WTC11 (cell line): ENCODE data around the gene KIF2C. TPM values are rescaled to one million over a fixed set of nuclear protein-coding genes. Genes with fewer than 3 reads are reported as not detected.

Source experiments
- ATAC-seq: fragments of 200-7000 bp; cut with Tn5 transposase; 2 replicates; pipeline ENCODE4 v1.10.0; 2021; ENCODE audit warnings: mild to moderate bottlenecking, moderate library complexity
- CTCF ChIA-PET: fragments of 300-600 bp; sonication (Branson Sonifier 250); formaldehyde crosslinking; loops from one replicate; lab custom pipeline; 2021; ENCODE audit warnings: antibody characterized with exemption; lab: Charles Lee
- POLR2A ChIA-PET: fragments of 350-600 bp; sonication (Branson Sonifier 250); formaldehyde crosslinking; loops from one replicate; lab custom pipeline; 2021; ENCODE audit warnings: antibody characterized with exemption; lab: Charles Lee
- DNase-seq: peaks from one replicate; pipeline ENCODE4 v3.0.0; 2021; ENCODE audit warnings: low spot score
- H3K27ac Mint-ChIP-seq: 2 replicates; pipeline ENCODE4 v1.8.0; 2021; ENCODE audit warnings: mixed read lengths
- H3K27me3 Mint-ChIP-seq: 2 replicates; pipeline ENCODE4 v1.8.0; 2021; ENCODE audit warnings: low read depth, mild to moderate bottlenecking, moderate library complexity, mixed read lengths
- H3K36me3 Mint-ChIP-seq: 2 replicates; pipeline ENCODE4 v1.8.0; 2021; ENCODE audit warnings: mixed read lengths
- H3K4me1 Mint-ChIP-seq: 2 replicates; pipeline ENCODE4 v1.8.0; 2022; ENCODE audit warnings: mixed read lengths
- H3K4me3 Mint-ChIP-seq: 2 replicates; pipeline ENCODE4 v1.8.0; 2021; ENCODE audit warnings: mild to moderate bottlenecking, moderate library complexity, mixed read lengths
- H3K9me3 Mint-ChIP-seq: 2 replicates; pipeline ENCODE4 v1.8.0; 2021; ENCODE audit warnings: mixed read lengths
- CBFB ChIP-seq: sonication (generic); formaldehyde crosslinking; IDR thresholded peaks from 2 replicates; pipeline ENCODE4 v1.8.1; 2022; ENCODE audit warnings: mild to moderate bottlenecking, low read depth, missing genetic modification reagents
- CREM ChIP-seq: sonication (generic); formaldehyde crosslinking; IDR thresholded peaks from 2 replicates; pipeline ENCODE4 v1.8.1; 2022; ENCODE audit warnings: mild to moderate bottlenecking, missing genetic modification reagents, moderate library complexity
- ELF4 ChIP-seq: sonication (generic); formaldehyde crosslinking; IDR thresholded peaks from 2 replicates; pipeline ENCODE4 v1.8.1; 2022; ENCODE audit warnings: low read depth, mild to moderate bottlenecking, moderate library complexity, missing genetic modification reagents
- EMX1 ChIP-seq: fragments of 250-450 bp; sonication (Bioruptor Pico); IDR thresholded peaks from 2 replicates; pipeline ENCODE4 v1.8.0; 2021; ENCODE audit warnings: mild to moderate bottlenecking
- GTF2I ChIP-seq: fragments of 250-450 bp; sonication (Bioruptor Pico); conservative IDR thresholded peaks from 2 replicates; pipeline ENCODE4 v1.4.0; 2021; ENCODE audit warnings: mild to moderate bottlenecking
- MXD4 ChIP-seq: fragments of 250-450 bp; sonication (Bioruptor Pico); IDR thresholded peaks from 2 replicates; pipeline ENCODE4 v1.8.0; 2021; ENCODE audit warnings: mild to moderate bottlenecking, moderate library complexity, borderline replicate concordance
- NR1H2 ChIP-seq: sonication (generic); formaldehyde crosslinking; IDR thresholded peaks from 2 replicates; pipeline ENCODE4 v1.9.0; 2021; ENCODE audit warnings: mild to moderate bottlenecking, moderate library complexity, missing genetic modification reagents
- NR3C1 ChIP-seq: sonication (generic); formaldehyde crosslinking; conservative IDR thresholded peaks from 2 replicates; pipeline ENCODE4 v1.8.1; 2023; ENCODE audit warnings: low read depth, mild to moderate bottlenecking, missing genetic modification reagents
- OVOL2 ChIP-seq: fragments of 250-450 bp; sonication (Bioruptor Pico); IDR thresholded peaks from 2 replicates; pipeline ENCODE4 v1.9.0; 2021; ENCODE audit warnings: mild to moderate bottlenecking, borderline replicate concordance
- PRRX2 ChIP-seq: fragments of 250-450 bp; sonication (Bioruptor Pico); IDR thresholded peaks from 2 replicates; pipeline ENCODE4 v1.8.0; 2021; ENCODE audit warnings: mild to moderate bottlenecking
- TCF7 ChIP-seq: sonication (generic); formaldehyde crosslinking; IDR thresholded peaks from 2 replicates; pipeline ENCODE4 v1.8.0; 2022; ENCODE audit warnings: mild to moderate bottlenecking, low read depth, missing genetic modification reagents, moderate library complexity
- TEAD4 ChIP-seq: sonication (generic); formaldehyde crosslinking; IDR thresholded peaks from 2 replicates; pipeline ENCODE4 v1.8.0; 2022; ENCODE audit warnings: mild to moderate bottlenecking, missing genetic modification reagents
- ZBTB21 ChIP-seq: sonication (generic); formaldehyde crosslinking; IDR thresholded peaks from 2 replicates; pipeline ENCODE4 v1.8.1; 2023; ENCODE audit warnings: mild to moderate bottlenecking, missing genetic modification reagents, borderline replicate concordance
- ZNF121 ChIP-seq: sonication (generic); formaldehyde crosslinking; IDR thresholded peaks from 2 replicates; pipeline ENCODE4 v1.8.0; 2023; ENCODE audit warnings: missing genetic modification reagents
- ZNF317 ChIP-seq: sonication (generic); formaldehyde crosslinking; IDR thresholded peaks from 2 replicates; pipeline ENCODE4 v1.8.1; 2023; ENCODE audit warnings: low read depth, mild to moderate bottlenecking, moderate library complexity, missing genetic modification reagents, borderline replicate concordance
- ZSCAN18 ChIP-seq: fragments of 250-450 bp; sonication (Bioruptor Pico); IDR thresholded peaks from 2 replicates; pipeline ENCODE4 v2.1.2; 2022; ENCODE audit warnings: mild to moderate bottlenecking, moderate library complexity
- total RNA-seq: library from RNA; stranded (reverse); gene quantifications from 3 replicates; pipeline ENCODE4 v1.2.3, GENCODE V29; 2021
- TF ChIP-seq, protein P1 (sequence below): sonication (generic); formaldehyde crosslinking; IDR thresholded peaks from 2 replicates; pipeline ENCODE4 v1.8.1; 2022; ENCODE audit warnings: low read depth, mild to moderate bottlenecking, moderate library complexity, missing genetic modification reagents, borderline replicate concordance
- TF ChIP-seq, protein P2 (sequence below): sonication (generic); formaldehyde crosslinking; IDR thresholded peaks from 2 replicates; pipeline ENCODE4 v1.8.1; 2023; ENCODE audit warnings: mild to moderate bottlenecking, missing genetic modification reagents
- TF ChIP-seq, protein P3 (sequence below): sonication (generic); formaldehyde crosslinking; IDR thresholded peaks from 2 replicates; pipeline ENCODE4 v1.8.0; 2022; ENCODE audit warnings: mild to moderate bottlenecking, missing genetic modification reagents
- TF ChIP-seq, protein P4 (sequence below): sonication (generic); formaldehyde crosslinking; conservative IDR thresholded peaks from 2 replicates; pipeline ENCODE4 v1.8.1; 2022; ENCODE audit warnings: mild to moderate bottlenecking, missing genetic modification reagents
- TF ChIP-seq, protein P5 (sequence below): fragments of 250-450 bp; sonication (Bioruptor Pico); IDR thresholded peaks from 2 replicates; pipeline ENCODE4 v1.9.0; 2021; ENCODE audit warnings: moderate library complexity, mild to moderate bottlenecking, inconsistent platforms, borderline replicate concordance
- TF ChIP-seq, protein P6 (sequence below): sonication (generic); formaldehyde crosslinking; IDR thresholded peaks from 2 replicates; pipeline ENCODE4 v1.8.1; 2023; ENCODE audit warnings: mild to moderate bottlenecking, missing genetic modification reagents, moderate library complexity

Gene KIF2C
- total RNA-seq, 1 experiment from 2014 or later = 93.8 TPM

- ChIA-PET CTCF (interaction anchor here (0.7 to 5.2 kb wide), 2 partner anchors 11 to 52 kb away, joined by 3 to 40 read pairs; partner anchors contain the start of gene RNU5D-1), POLR2A (interaction anchor here (0.7 kb wide), 1 partner anchor 486 kb away, joined by 4 read pairs; no protein-coding TSS in a partner anchor)
- Mint-ChIP-seq H3K9me3 (no peaks in the 10 kb centered on the region), H3K27me3 (peaks cover 3% of the 10 kb centered on the region), H3K4me1 (peaks cover 4% of the 10 kb centered on the region; the same call in 1 of the 2 replicates)
- DNase-seq = no peak
- TF ChIP-seq ZBTB21 (CRISPR knock-in tag) (no peak), NR3C1 (CRISPR knock-in tag) (no peak), OVOL2 (no peak), EMX1 (CRISPR knock-in tag) (no peak), ZNF317 (CRISPR knock-in tag) (no peak), GTF2I (no peak), PRRX2 (CRISPR knock-in tag) (no peak), CBFB (CRISPR knock-in tag) (no peak), TEAD4 (no peak)
- TF ChIP-seq, protein P1, sequence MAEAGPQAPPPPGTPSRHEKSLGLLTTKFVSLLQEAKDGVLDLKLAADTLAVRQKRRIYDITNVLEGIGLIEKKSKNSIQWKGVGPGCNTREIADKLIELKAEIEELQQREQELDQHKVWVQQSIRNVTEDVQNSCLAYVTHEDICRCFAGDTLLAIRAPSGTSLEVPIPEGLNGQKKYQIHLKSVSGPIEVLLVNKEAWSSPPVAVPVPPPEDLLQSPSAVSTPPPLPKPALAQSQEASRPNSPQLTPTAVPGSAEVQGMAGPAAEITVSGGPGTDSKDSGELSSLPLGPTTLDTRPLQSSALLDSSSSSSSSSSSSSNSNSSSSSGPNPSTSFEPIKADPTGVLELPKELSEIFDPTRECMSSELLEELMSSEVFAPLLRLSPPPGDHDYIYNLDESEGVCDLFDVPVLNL = no peak
- TF ChIP-seq, protein P2, sequence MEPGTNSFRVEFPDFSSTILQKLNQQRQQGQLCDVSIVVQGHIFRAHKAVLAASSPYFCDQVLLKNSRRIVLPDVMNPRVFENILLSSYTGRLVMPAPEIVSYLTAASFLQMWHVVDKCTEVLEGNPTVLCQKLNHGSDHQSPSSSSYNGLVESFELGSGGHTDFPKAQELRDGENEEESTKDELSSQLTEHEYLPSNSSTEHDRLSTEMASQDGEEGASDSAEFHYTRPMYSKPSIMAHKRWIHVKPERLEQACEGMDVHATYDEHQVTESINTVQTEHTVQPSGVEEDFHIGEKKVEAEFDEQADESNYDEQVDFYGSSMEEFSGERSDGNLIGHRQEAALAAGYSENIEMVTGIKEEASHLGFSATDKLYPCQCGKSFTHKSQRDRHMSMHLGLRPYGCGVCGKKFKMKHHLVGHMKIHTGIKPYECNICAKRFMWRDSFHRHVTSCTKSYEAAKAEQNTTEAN (CRISPR knock-in tag) = no peak
- TF ChIP-seq, protein P3, sequence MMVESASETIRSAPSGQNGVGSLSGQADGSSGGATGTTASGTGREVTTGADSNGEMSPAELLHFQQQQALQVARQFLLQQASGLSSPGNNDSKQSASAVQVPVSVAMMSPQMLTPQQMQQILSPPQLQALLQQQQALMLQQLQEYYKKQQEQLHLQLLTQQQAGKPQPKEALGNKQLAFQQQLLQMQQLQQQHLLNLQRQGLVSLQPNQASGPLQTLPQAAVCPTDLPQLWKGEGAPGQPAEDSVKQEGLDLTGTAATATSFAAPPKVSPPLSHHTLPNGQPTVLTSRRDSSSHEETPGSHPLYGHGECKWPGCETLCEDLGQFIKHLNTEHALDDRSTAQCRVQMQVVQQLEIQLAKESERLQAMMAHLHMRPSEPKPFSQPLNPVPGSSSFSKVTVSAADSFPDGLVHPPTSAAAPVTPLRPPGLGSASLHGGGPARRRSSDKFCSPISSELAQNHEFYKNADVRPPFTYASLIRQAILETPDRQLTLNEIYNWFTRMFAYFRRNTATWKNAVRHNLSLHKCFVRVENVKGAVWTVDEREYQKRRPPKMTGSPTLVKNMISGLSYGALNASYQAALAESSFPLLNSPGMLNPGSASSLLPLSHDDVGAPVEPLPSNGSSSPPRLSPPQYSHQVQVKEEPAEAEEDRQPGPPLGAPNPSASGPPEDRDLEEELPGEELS (CRISPR knock-in tag) = no peak
- TF ChIP-seq, all 79 proteins: peak for 0
- no peak for ATAC-seq
- Mint-ChIP-seq H3K27ac (no peak overlapping the region), H3K36me3 (no peaks in the 10 kb centered on the region), H3K4me3 (no peak overlapping the region)
These were observed 20.3 kb upstream of the KIF2C start for GRCh38 chr1:44719318-44719717.

DNA sequence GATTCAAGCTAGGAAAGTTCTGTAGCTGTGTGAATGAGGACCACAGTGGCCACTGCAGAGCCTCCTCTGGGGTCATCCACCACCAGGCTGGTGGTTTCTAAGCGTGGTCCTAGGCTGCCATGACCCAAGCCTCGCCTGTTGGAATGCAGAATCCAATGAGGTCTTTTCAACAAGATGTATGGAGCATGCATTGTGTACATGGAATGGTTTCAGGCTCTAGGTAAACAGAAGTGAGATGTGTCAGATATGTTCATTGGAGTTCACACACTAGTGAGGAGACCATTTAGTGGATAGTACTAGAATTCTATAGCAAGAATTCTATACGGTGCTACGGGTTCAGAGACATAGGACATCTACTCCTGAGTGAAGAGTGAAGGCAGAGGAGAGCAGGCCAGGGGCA, 19.4 kb upstream of the KIF2C start:
- no peak overlapping the region for H3K4me3 Mint-ChIP-seq
- DNase-seq (no peak), ATAC-seq (no peak)
- peaks cover 3% of the 10 kb centered on the region for H3K27me3 Mint-ChIP-seq
- ChIA-PET CTCF (interaction anchor here (5.2 kb wide), 1 partner anchor 10 kb away, joined by 40 read pairs; the partner anchor contains the start of gene RNU5D-1), POLR2A (no interaction called here)
- H3K27ac Mint-ChIP-seq = peak overlapping the region; percentile 11; the same call in 1 of the 2 replicates
- no peaks in the 10 kb centered on the region for H3K36me3 Mint-ChIP-seq
- TF ChIP-seq MXD4 (CRISPR knock-in tag) = no peak
- H3K9me3 Mint-ChIP-seq = no peaks in the 10 kb centered on the region
- peaks cover 6% of the 10 kb centered on the region; the same call in 1 of the 2 replicates for H3K4me1 Mint-ChIP-seq

- H3K27ac Mint-ChIP-seq = peak overlapping the region; percentile 94
- POLR2A ChIA-PET = interaction anchor here (0.5 to 2.2 kb wide), 25 partner anchors 9 to 778 kb away, joined by 3 to 35 read pairs (median 4); partner anchors contain the start of genes ARMH1, CCDC163, DYNLT4 and HECTD3
- no peak for TF ChIP-seq OVOL2
- TF ChIP-seq NR1H2 (CRISPR knock-in tag) = 0 out of 2 replicates have a peak, but pooled peaks have one; percentile 48
- TF ChIP-seq, protein P4, sequence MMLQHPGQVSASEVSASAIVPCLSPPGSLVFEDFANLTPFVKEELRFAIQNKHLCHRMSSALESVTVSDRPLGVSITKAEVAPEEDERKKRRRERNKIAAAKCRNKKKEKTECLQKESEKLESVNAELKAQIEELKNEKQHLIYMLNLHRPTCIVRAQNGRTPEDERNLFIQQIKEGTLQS (CRISPR knock-in tag) = peak; percentile 86
- peak; percentile 39; the same call in 1 of the 2 replicates for TF ChIP-seq MXD4 (CRISPR knock-in tag)
- TF ChIP-seq, protein P5, sequence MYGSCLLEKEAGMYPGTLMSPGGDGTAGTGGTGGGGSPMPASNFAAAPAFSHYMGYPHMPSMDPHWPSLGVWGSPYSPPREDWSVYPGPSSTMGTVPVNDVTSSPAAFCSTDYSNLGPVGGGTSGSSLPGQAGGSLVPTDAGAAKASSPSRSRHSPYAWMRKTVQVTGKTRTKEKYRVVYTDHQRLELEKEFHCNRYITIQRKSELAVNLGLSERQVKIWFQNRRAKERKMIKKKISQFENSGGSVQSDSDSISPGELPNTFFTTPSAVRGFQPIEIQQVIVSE (CRISPR knock-in tag) = peak; percentile 78; the same call in 1 of the 2 replicates
- peak; percentile 78 for TF ChIP-seq CREM (CRISPR knock-in tag)
- TF ChIP-seq ELF4 (CRISPR knock-in tag) = peak; percentile 77; the same call in 1 of the 2 replicates
- TF ChIP-seq TCF7 (CRISPR knock-in tag) = 0 out of 2 replicates have a peak, but pooled peaks have one; percentile 69
- TF ChIP-seq ZNF121 (CRISPR knock-in tag) = no peak
- peak; percentile 70; the same call in 1 of the 2 replicates for TF ChIP-seq ZSCAN18 (CRISPR knock-in tag)
- TF ChIP-seq, protein P6, sequence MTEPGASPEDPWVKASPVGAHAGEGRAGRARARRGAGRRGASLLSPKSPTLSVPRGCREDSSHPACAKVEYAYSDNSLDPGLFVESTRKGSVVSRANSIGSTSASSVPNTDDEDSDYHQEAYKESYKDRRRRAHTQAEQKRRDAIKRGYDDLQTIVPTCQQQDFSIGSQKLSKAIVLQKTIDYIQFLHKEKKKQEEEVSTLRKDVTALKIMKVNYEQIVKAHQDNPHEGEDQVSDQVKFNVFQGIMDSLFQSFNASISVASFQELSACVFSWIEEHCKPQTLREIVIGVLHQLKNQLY (CRISPR knock-in tag) = peak; percentile 95; the same call in 1 of the 2 replicates
These were observed 17.9 kb upstream of the KIF2C start for GRCh38 chr1:44721485-44722361.

More at GRCh38 chr1:44721485-44722361, 17.9 kb upstream of the KIF2C start:
- peaks cover 6% of the 10 kb centered on the region; the same call in 1 of the 2 replicates for H3K4me1 Mint-ChIP-seq
- no peaks in the 10 kb centered on the region for H3K9me3 Mint-ChIP-seq
- no peaks in the 10 kb centered on the region for H3K36me3 Mint-ChIP-seq
- DNase-seq (no peak), ATAC-seq (peak; percentile 90)
- CTCF ChIA-PET = interaction anchor here (0.6 to 5.2 kb wide), 13 partner anchors 8 to 582 kb away, joined by 3 to 40 read pairs (median 3); partner anchors contain the start of genes ARMH1, RNU5D-1 and TMEM53
- H3K27me3 Mint-ChIP-seq = peaks cover 3% of the 10 kb centered on the region
- no peak overlapping the region for H3K4me3 Mint-ChIP-seq
